Neural cell (in vitro differentiated cells): Measurements from ENCODE around the gene AP5B1.

Experiments used
- CTCF ChIP-seq: fragments of 450-650 bp; IDR thresholded peaks from 2 replicates; pipeline ENCODE4 v1.5.1; 2014; ENCODE audit warnings: antibody characterized with exemption, mild to moderate bottlenecking, moderate library complexity; ENCODE audit not compliant: poor library complexity, severe bottlenecking
- EZH2 ChIP-seq: fragments of 200-600, 300-800 bp; shearing (Covaris generic), sonication (generic); IDR thresholded peaks from 2 replicates; pipeline ENCODE4 v1.6.1; 2014; ENCODE audit warnings: antibody characterized with exemption, low read length, borderline replicate concordance, mild to moderate bottlenecking; ENCODE audit not compliant: insufficient read depth, poor library complexity, severe bottlenecking
- POLR2AphosphoS5 ChIP-seq: IDR thresholded peaks from 2 replicates; pipeline ENCODE4 v1.6.1; 2012
- TAF1 ChIP-seq: IDR thresholded peaks from 2 replicates; pipeline ENCODE4 v1.6.1; 2012; ENCODE audit warnings: low read depth

GRCh38 chr11:65726660-65727059 lies 54.1 kb downstream of the AP5B1 start:
- TF ChIP-seq CTCF = no peak
- TF ChIP-seq TAF1 = no peak
- no peak for TF ChIP-seq EZH2
- TF ChIP-seq POLR2AphosphoS5 = no peak
